Stimulated activated memory B cell treated with anti-CD40 and anti-IgM and Interleukin-4, amounts not matched to agents 10 μg/mL and 1 μg/mL and 100 μg/mL, for 72 hours (primary cell): Measurements from ENCODE around the gene MTG1.
A peak's percentile ranks its signal among the peaks of the same experiment; 100 is the strongest.
"Not testable (repeated sequence)": the region's sequence is repeated elsewhere in the genome, so short reads cannot be mapped to it uniquely, and the experiment has no call there.

ENCODE experiments used
- ATAC-seq: fragments of 150-1000 bp; cut with Tn5 transposase; 2 replicates; pipeline ENCODE4 v1.10.0; 2021
- H3K27ac Mint-ChIP-seq: one replicate; pipeline ENCODE4 v1.8.0; 2022; ENCODE audit warnings: mild to moderate bottlenecking, mixed read lengths
- H3K27me3 Mint-ChIP-seq: one replicate; pipeline ENCODE4 v1.8.0; 2022; ENCODE audit warnings: mixed read lengths
- H3K36me3 Mint-ChIP-seq: one replicate; pipeline ENCODE4 v1.8.0; 2022; ENCODE audit warnings: mixed read lengths
- H3K4me1 Mint-ChIP-seq: one replicate; pipeline ENCODE4 v1.8.0; 2022; ENCODE audit warnings: mixed read lengths
- H3K4me3 Mint-ChIP-seq: one replicate; pipeline ENCODE4 v1.8.0; 2022; ENCODE audit warnings: mild to moderate bottlenecking, moderate library complexity, mixed read lengths
- H3K9me3 Mint-ChIP-seq: one replicate; pipeline ENCODE4 v1.8.0; 2022; ENCODE audit warnings: mixed read lengths

MTG1 gene

GRCh38 chr10:133462512-133463305 is 68.8 kb downstream of the MTG1 start:
- Mint-ChIP-seq H3K27me3 (no peaks in the 10 kb centered on the region), H3K4me3 (no peak overlapping the region), H3K4me1 (no peaks in the 10 kb centered on the region), H3K27ac (no peak overlapping the region), H3K36me3 (peaks cover 17% of the 10 kb centered on the region), H3K9me3 (no peaks in the 10 kb centered on the region)
- ATAC-seq = no peak

DNA sequence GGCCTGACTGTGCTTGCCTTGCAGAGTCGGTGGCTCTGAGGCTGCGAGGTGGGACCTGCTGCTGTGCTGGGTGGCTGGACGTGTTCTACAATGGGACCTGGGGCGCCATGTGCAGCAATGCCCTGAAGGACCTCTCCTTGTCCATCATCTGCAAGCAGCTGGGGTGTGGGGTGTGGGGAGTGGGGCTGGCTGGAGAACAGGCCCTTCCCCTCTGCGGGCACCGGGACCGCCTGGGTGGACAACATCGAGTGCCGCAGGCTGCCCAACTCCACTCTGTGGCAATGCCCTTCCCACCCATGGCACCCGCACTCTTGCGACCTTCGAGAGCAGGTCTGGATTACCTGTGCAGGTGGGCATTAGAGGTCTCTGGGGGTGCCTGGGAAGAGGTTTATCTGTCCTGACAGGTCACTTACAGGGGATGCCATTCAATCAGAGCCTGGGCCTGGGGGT is 70.7 kb downstream of the MTG1 start:
- no peak overlapping the region for H3K27ac Mint-ChIP-seq
- no peaks in the 10 kb centered on the region for H3K27me3 Mint-ChIP-seq
- peaks cover 2% of the 10 kb centered on the region for H3K9me3 Mint-ChIP-seq
- H3K4me3 Mint-ChIP-seq = no peak overlapping the region
- peaks cover 26% of the 10 kb centered on the region for H3K36me3 Mint-ChIP-seq
- no peaks in the 10 kb centered on the region for H3K4me1 Mint-ChIP-seq
- no peak for ATAC-seq

GRCh38 chr10:133465191-133465949 is 71.4 kb downstream of the MTG1 start:
- H3K36me3 Mint-ChIP-seq = peaks cover 32% of the 10 kb centered on the region
- peak; percentile 34 for ATAC-seq
- H3K4me3 Mint-ChIP-seq = no peak overlapping the region
- peaks cover 2% of the 10 kb centered on the region for H3K9me3 Mint-ChIP-seq
- H3K27ac Mint-ChIP-seq = no peak overlapping the region
- no peaks in the 10 kb centered on the region for H3K27me3 Mint-ChIP-seq
- H3K4me1 Mint-ChIP-seq = no peaks in the 10 kb centered on the region

DNA sequence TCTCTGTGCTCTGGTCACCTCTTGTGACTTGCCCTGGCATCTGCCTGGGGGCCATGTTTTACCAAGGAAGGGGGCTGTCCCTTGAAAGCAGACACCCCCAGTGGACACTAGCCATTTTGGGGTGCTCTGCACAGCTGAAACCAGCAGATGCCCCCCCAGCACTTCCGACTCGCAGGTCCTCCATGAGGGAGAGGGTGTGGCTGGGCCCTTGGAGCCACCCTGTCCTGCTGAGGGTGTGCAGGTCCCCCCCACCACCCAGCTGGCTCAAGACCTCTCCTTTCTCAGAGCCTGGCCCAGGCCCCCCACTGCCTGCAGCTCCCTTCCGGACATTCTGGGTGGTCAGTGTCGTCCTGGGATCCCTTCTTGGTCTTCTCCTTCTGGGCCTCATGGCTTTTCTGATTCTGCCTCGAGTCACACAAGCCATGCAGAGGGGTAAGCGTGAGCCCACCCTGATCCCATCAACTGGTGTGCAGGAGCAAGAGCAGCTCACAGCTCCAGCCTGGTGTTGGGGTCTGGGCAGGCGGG is 72.1 kb downstream of the MTG1 start:
- Mint-ChIP-seq H3K4me1 (no peaks in the 10 kb centered on the region), H3K4me3 (no peak overlapping the region), H3K9me3 (peaks cover 2% of the 10 kb centered on the region), H3K27me3 (no peaks in the 10 kb centered on the region), H3K36me3 (peaks cover 32% of the 10 kb centered on the region), H3K27ac (no peak overlapping the region)
- ATAC-seq = no peak

DNA sequence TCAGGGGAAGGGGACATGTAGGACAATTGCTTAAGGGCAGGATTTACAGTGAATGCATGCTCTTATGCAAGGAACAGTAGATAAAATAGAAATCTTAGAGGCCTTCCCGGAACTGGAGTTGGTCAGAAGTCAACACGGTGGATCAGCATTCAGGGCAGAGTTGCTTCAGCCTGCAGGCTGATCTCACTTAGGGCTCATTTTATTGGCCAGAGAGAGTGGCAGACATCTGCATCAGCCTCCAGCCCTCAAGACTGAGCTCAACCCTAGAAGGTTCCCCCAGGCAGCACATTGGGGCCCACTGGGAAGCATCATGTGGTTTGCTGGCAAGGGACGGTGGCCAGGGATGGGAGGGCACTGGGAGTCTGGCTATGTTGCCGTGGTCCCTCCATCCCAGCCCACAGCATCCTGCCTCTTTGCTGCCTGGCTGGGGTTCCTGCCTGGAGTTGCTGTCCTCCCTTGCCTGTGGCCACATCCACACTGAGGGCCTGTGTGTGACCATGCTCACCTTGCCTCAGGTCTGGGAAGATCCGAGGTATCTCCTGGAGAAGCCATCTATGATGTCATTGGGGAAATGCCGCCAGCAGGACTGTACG is 72.8 kb downstream of the MTG1 start:
- H3K4me1 Mint-ChIP-seq = no peaks in the 10 kb centered on the region
- no peak for ATAC-seq
- no peak overlapping the region for H3K4me3 Mint-ChIP-seq
- H3K27me3 Mint-ChIP-seq = no peaks in the 10 kb centered on the region
- H3K36me3 Mint-ChIP-seq = peaks cover 25% of the 10 kb centered on the region
- no peak overlapping the region for H3K27ac Mint-ChIP-seq
- peaks cover 2% of the 10 kb centered on the region for H3K9me3 Mint-ChIP-seq

DNA sequence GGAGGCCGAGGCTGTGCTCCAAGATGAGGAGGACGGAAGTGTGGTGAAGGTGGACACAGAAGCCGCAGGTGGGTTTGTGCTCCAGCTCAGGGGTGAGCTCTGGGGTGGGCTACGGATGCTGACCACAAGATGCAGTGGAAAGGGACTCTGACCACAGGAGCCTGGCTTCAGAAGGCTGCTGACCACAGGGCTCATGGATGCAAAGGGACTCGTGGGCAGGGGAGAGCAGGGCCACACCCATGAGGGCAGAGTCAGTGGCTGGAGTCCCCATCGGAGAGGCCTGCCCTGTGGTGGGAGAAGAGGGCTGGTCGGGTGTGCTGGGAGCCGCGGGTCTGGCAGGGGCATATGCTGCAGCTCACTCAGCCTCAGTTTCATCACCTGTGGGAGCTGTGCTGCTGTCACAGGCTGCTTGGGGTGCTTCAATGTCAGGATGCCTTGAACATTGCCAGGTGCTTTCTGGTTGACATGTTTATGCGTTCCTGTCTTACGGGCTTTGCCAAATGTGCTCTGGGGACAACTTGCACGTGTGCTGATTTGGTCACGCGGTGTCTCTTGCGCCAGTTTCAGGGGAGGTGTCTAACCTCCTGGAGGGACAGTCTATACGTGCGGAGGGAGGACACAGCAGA is 73.4 kb downstream of the MTG1 start:
- Mint-ChIP-seq H3K9me3 (peaks cover 2% of the 10 kb centered on the region), H3K4me3 (no peak overlapping the region), H3K4me1 (no peaks in the 10 kb centered on the region), H3K36me3 (peaks cover 25% of the 10 kb centered on the region), H3K27ac (no peak overlapping the region), H3K27me3 (no peaks in the 10 kb centered on the region)
- ATAC-seq = no peak

DNA sequence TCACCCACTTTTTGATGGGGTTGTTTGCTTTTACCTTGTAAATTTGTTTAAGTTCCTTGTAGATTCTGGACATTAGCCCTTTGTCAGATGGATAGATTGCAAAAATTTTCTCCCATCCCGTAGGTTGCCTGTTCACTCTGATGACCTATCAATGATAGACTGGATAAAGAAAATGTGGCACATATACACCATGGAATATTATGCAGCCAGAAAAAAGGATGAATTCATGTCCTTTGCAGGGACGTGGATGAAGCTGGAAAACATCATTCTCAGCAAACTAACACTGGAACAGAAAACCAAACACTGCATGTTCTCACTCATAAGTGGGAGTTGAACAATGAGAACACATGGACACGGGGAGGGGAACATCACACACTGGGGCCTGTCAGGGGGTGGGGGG is 75.2 kb downstream of the MTG1 start:
- H3K4me1 Mint-ChIP-seq = peaks cover 12% of the 10 kb centered on the region
- ATAC-seq = not testable (repeated sequence)

DNA sequence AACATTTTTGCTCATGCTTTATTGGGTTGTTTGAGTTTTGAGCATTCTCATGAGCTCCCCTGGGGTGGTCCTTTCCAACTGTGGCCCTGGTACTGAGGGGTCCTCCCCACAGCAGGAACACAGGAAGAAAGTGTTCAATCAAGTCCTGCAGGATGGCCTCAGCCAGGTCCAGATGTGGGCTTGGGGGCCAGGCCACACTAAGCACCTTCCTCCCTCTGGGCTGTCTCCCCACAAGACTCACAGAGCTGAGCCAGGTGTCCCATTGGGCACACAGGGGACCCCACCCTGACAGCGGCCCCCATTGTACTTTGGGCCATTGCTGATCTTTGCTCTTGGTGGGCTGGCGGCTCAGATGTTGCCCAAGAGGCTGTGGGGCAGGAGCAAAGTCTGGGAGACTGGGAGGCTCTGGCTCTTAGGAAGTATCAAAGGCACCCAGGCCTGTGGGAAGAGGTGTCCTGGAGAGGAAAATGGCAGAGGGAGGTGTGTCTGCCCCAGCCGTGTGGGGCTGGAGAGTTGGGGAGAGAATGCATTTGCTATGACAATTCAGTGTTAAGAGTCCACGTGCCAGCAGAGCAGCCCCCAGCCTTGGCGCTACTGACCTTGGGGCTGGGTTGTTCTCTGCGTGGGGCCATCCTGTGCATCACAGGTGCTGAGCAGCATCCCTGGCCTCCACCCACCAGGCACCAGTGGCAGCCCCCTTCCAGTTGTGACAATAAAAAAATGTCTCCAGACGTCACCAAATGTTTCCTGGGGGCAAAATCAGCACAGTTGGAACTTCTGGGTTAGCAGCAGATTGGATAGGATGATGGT is 77.5 kb downstream of the MTG1 start:
- H3K27me3 Mint-ChIP-seq = no peaks in the 10 kb centered on the region
- no peak overlapping the region for H3K27ac Mint-ChIP-seq
- H3K36me3 Mint-ChIP-seq = peaks cover 25% of the 10 kb centered on the region
- peaks cover 12% of the 10 kb centered on the region for H3K4me1 Mint-ChIP-seq
- no peak for ATAC-seq
- H3K4me3 Mint-ChIP-seq = no peak overlapping the region
- H3K9me3 Mint-ChIP-seq = peaks cover 6% of the 10 kb centered on the region

More for the DNA sequence above, 75.2 kb downstream of the MTG1 start:
- H3K27ac Mint-ChIP-seq, H3K4me3 Mint-ChIP-seq, H3K27me3 Mint-ChIP-seq, H3K9me3 Mint-ChIP-seq: not testable (repeated sequence)
- peaks cover 25% of the 10 kb centered on the region for H3K36me3 Mint-ChIP-seq
